Epithelial cell of esophagus (primary cell): ENCODE data around the gene SMS.

ENCODE experiments used
- DNase-seq: peaks from one replicate; pipeline ENCODE4 v3.0.0; 2010; ENCODE audit warnings: low read depth
- H3K4me3 ChIP-seq: 2 replicates; pipeline ENCODE4 v1.5.1; 2011; ENCODE audit warnings: mild to moderate bottlenecking, low read length, control low read depth
- CTCF ChIP-seq: IDR thresholded peaks from 2 replicates; pipeline ENCODE4 v1.5.1; 2011; ENCODE audit warnings: low read depth, mild to moderate bottlenecking, low read length, control low read depth, inconsistent platforms; ENCODE audit not compliant: insufficient read depth; ENCODE audit errors: missing control alignments

SMS gene

GRCh38 chrX:21940356-21940829, at the start of gene SMS:
Gene SMS, plus strand, starts transcription at chrX:21940709. Its CDS starts 116 bp downstream, at chrX:21940825.
- peak; percentile 80 for DNase-seq
- H3K4me3 ChIP-seq = peak within 1 kb of the TSS; percentile 56
- no peak for TF ChIP-seq CTCF

- no peak for TF ChIP-seq CTCF
- H3K4me3 ChIP-seq = no peak overlapping the region
- DNase-seq = no peak
These were observed 35.2 kb upstream of the SMS start for GRCh38 chrX:21905313-21905712.

- no peak overlapping the region for H3K4me3 ChIP-seq
- no peak for DNase-seq
- no peak for TF ChIP-seq CTCF
These were observed 34.6 kb upstream of the SMS start for GRCh38 chrX:21905953-21906352.

GRCh38 chrX:21907260-21907659, 33.2 kb upstream of the SMS start:
- no peak overlapping the region for H3K4me3 ChIP-seq
- no peak for TF ChIP-seq CTCF
- DNase-seq = no peak

GRCh38 chrX:21911481-21911880, 29.0 kb upstream of the SMS start:
- no peak for TF ChIP-seq CTCF
- no peak for DNase-seq
- H3K4me3 ChIP-seq = no peak overlapping the region

- no peak for DNase-seq
- no peak overlapping the region for H3K4me3 ChIP-seq
- no peak for TF ChIP-seq CTCF
These were observed 28.3 kb upstream of the SMS start for GRCh38 chrX:21912220-21912619.

GRCh38 chrX:21912989-21913388, 27.5 kb upstream of the SMS start:
- no peak for DNase-seq
- no peak overlapping the region for H3K4me3 ChIP-seq
- TF ChIP-seq CTCF = no peak
